Activated naive CD8-positive, alpha-beta T cell treated with anti-CD3 and anti-CD28 coated beads for 36 hours (primary cell): ENCODE data around the gene PACSIN3. TPM values are rescaled to one million over a fixed set of nuclear protein-coding genes. Genes with fewer than 3 reads are reported as not detected.
"Not testable (repeated sequence)": the region's sequence is repeated elsewhere in the genome, so short reads cannot be mapped to it uniquely, and the experiment has no call there.

Experiments used
- DNase-seq: peaks from one replicate; pipeline ENCODE4 v3.0.0; 2021
- H3K27ac Mint-ChIP-seq: one replicate; pipeline ENCODE4 v1.8.0; 2022; ENCODE audit warnings: mild to moderate bottlenecking, moderate library complexity, mixed read lengths
- H3K27me3 Mint-ChIP-seq: one replicate; pipeline ENCODE4 v1.8.0; 2022; ENCODE audit warnings: mild to moderate bottlenecking, mixed read lengths
- H3K36me3 Mint-ChIP-seq: one replicate; pipeline ENCODE4 v1.8.0; 2021; ENCODE audit warnings: mild to moderate bottlenecking, mixed read lengths
- H3K4me1 Mint-ChIP-seq: one replicate; pipeline ENCODE4 v1.8.0; 2021; ENCODE audit warnings: mixed read lengths
- H3K4me3 Mint-ChIP-seq: one replicate; pipeline ENCODE4 v1.8.0; 2022; ENCODE audit warnings: mild to moderate bottlenecking, moderate library complexity, mixed read lengths
- H3K9me3 Mint-ChIP-seq: one replicate; pipeline ENCODE4 v1.8.0; 2022; ENCODE audit warnings: mixed read lengths
- total RNA-seq, 2 experiments: library from RNA; stranded (reverse); gene quantifications; one replicate each; pipeline ENCODE4 v1.2.3, GENCODE V29; 2021

Gene PACSIN3
- total RNA-seq, 2 experiments from 2014 or later = 6.8 to 7.0 TPM

DNA sequence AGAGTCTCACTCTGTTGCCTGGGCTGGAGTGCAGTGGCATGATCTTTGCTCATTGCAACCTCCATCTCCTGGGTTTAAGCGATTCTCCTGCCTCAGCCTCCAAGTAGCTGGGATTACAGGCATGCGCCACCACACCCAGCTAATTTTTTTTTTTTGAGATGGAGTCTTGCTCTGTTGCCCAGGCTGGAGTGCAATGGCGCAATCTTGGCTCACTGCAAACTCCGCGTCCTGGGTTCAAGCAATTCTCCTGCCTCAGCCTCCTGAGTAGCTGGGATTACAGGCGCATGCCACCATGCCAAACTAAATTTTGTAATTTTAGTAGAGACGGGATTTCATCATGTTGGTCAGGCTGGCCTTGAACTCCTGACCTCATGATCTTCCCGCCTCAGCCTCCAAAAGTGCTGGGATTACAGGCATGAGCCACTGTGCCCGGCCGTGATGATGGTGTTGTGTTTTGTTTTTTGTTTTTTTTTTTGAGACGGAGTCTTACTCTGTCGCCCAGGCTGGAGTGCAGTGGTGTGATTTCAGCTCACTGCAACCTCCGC is 21.8 kb upstream of the PACSIN3 start:
- H3K27me3 Mint-ChIP-seq, H3K4me3 Mint-ChIP-seq, H3K27ac Mint-ChIP-seq, DNase-seq, H3K4me1 Mint-ChIP-seq, H3K9me3 Mint-ChIP-seq, H3K36me3 Mint-ChIP-seq: not testable (repeated sequence)

DNA sequence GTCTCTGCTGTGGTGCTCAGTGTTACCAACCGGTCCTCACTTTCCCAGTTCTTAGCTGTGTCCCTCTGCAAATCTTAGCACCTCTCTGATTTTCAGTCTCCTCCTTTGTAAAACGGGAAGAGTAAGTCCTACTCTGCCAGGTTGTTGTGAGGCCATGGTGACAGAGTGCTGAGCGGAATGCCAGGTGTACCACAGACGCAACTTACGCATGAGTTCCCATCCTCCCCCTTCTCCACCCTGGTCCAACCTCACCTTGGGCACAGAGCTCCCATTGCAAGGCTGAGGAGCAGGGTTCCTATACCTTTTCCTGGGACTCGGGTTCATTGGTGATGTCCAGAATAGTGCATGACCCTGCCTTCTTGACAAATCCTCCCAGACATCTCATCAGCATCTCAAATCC is 21.2 kb upstream of the PACSIN3 start:
- Mint-ChIP-seq H3K4me3 (no peak overlapping the region), H3K27ac (no peak overlapping the region), H3K36me3 (no peaks in the 10 kb centered on the region), H3K4me1 (no peaks in the 10 kb centered on the region), H3K27me3 (no peaks in the 10 kb centered on the region), H3K9me3 (no peaks in the 10 kb centered on the region)
- DNase-seq = no peak

DNA sequence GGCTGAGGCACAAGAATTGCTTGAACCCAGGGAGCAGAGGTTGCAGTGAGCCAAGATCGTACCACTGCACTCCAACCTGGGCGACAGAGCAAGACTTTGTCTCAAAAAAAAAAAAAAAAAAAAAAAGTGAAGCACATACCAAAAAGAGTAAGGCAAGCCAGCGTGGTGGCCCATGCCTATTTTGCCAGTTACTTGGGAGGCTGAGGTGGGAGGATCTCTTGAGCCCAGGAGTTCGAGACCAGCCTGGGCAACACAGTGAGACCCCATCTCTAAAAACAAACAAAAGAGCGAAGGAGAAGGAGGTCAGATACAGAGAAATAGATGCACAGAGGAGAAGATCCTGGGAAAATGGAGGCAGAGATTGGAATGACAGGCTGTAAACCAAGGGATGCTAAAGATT is 20.3 kb upstream of the PACSIN3 start:
- not testable (repeated sequence) for H3K4me1 Mint-ChIP-seq, H3K9me3 Mint-ChIP-seq, H3K27me3 Mint-ChIP-seq, H3K36me3 Mint-ChIP-seq, H3K27ac Mint-ChIP-seq, DNase-seq, H3K4me3 Mint-ChIP-seq

DNA sequence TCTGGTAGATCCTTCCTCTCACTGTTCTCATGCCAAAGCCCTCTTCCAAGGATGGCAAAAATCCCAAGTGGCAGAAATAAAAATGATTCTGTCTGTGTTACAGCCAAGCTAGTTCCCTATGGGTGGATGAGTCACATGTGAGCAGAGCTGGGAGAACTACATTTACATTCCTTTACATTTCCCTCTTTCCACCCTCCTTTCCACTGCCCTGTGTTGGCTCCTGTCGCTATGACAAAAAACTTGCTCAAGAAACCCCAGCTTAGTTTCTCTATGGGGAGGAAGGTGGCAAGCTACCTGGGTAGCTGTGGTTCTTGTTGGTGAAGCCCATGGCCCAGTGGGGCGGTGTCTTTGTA is 18.4 kb upstream of the PACSIN3 start:
- no peak overlapping the region for H3K4me3 Mint-ChIP-seq
- H3K27ac Mint-ChIP-seq = no peak overlapping the region
- no peaks in the 10 kb centered on the region for H3K9me3 Mint-ChIP-seq
- no peaks in the 10 kb centered on the region for H3K36me3 Mint-ChIP-seq
- no peak for DNase-seq
- no peaks in the 10 kb centered on the region for H3K27me3 Mint-ChIP-seq
- no peaks in the 10 kb centered on the region for H3K4me1 Mint-ChIP-seq

DNA sequence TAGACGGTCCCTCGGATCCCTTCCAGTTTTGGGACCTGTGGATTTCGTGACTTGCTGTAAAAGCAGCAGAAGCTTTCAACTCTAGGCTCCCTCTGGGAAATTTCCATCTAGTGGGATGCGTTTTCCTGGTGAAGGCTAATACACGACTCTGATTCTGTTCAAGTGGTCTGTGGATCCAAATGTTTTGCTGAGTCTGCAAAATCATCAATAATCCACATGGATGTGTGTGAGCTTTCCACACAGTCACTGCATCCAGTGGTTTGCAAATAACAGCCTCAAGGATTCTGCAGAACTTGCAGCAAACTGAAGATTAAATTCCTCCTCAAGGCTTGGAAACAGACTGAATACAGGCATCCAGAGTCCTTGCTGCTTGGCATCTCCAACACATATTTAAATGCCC is 16.3 kb upstream of the PACSIN3 start:
- Mint-ChIP-seq H3K9me3 (no peaks in the 10 kb centered on the region), H3K27me3 (no peaks in the 10 kb centered on the region), H3K4me1 (no peaks in the 10 kb centered on the region), H3K4me3 (no peak overlapping the region), H3K27ac (no peak overlapping the region), H3K36me3 (no peaks in the 10 kb centered on the region)
- DNase-seq = no peak

DNA sequence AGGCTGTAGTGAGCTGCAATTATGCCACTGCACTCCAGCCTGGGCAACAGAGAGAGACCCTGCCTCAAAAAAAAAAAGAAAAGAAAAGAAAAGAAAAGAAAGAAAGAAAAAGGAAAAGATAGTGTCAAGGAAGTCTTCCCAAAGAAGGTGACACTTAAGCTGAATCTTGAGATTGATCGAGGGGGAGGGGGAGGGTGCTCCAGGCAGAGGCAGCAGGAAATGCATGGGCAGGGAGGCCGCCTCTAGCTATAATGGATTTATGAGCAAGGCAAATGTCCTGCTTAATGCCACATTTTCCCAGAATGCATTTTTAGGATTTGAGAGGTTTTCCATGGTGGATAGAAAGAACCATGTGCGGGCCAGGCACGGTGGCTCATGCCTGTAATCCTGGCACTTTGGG is 14.8 kb upstream of the PACSIN3 start:
- no peaks in the 10 kb centered on the region for H3K4me1 Mint-ChIP-seq
- H3K4me3 Mint-ChIP-seq = no peak overlapping the region
- H3K27me3 Mint-ChIP-seq = no peaks in the 10 kb centered on the region
- no peak for DNase-seq
- H3K27ac Mint-ChIP-seq = no peak overlapping the region
- no peaks in the 10 kb centered on the region for H3K9me3 Mint-ChIP-seq
- H3K36me3 Mint-ChIP-seq = no peaks in the 10 kb centered on the region

DNA sequence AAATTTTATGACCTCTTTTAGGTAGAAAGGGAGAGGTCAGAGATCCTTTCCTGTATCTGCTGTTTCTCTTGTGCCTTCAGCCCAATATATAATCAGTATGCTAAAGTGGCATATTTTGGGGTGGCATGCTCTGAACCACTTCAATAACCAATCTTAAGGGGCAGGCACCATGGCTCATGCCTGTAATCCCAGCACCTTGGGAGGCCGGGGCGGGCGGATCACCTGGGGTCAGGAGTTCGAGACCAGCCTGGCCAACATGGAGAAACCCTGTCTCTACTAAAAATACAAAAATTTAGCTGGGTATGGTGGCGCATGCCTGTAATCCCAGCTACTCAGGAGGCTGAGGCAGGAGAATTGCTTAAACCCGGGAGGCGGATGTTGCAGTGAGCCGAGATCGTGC is 11.9 kb upstream of the PACSIN3 start:
- H3K36me3 Mint-ChIP-seq, H3K9me3 Mint-ChIP-seq, H3K4me1 Mint-ChIP-seq, H3K27ac Mint-ChIP-seq, DNase-seq, H3K4me3 Mint-ChIP-seq, H3K27me3 Mint-ChIP-seq: not testable (repeated sequence)

DNA sequence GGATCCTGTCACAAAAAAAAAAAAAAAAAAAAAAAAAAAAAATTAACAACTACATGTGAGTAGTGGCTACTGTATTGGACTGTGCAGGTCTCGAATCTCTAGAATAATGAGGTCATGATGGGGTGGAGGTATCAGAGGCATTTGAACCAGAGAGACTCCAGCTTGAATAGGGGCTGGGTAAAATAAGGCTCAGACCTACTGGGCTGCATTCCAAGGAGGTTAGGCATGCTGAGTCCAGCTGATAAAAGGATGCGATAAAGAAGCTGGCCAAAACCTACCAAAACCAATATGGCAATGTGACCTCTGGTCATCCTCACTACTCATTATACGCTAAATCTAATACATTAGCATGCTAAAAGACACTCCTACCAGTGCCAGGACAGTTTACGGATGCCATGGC is 5.9 kb upstream of the PACSIN3 start:
- DNase-seq = no peak
- Mint-ChIP-seq H3K9me3 (no peaks in the 10 kb centered on the region), H3K27me3 (peaks cover 27% of the 10 kb centered on the region), H3K27ac (no peak overlapping the region), H3K4me3 (no peak overlapping the region), H3K36me3 (no peaks in the 10 kb centered on the region), H3K4me1 (peaks cover 5% of the 10 kb centered on the region)

DNA sequence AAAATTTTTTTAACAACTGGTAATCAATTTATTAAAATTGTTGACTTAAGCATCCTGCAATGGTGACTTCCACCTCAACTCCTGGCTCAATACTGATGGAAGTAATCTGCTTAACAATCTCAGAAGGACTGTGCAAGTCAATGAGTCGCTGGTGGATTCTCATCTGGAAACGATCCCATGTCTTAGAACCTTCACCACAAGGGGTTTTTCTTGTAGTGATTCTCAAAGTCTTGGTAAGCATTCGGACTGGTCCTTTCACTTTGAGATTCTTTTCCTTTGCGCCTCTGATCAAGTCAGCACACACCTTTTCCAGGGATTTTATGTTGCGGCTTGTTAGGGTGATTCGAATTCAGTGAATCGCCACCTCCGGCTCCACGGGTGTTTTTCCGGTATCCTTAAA is 4.9 kb upstream of the PACSIN3 start:
- DNase-seq, H3K4me1 Mint-ChIP-seq, H3K4me3 Mint-ChIP-seq, H3K27ac Mint-ChIP-seq, H3K9me3 Mint-ChIP-seq, H3K36me3 Mint-ChIP-seq: not testable (repeated sequence)
- peaks cover 33% of the 10 kb centered on the region for H3K27me3 Mint-ChIP-seq

DNA sequence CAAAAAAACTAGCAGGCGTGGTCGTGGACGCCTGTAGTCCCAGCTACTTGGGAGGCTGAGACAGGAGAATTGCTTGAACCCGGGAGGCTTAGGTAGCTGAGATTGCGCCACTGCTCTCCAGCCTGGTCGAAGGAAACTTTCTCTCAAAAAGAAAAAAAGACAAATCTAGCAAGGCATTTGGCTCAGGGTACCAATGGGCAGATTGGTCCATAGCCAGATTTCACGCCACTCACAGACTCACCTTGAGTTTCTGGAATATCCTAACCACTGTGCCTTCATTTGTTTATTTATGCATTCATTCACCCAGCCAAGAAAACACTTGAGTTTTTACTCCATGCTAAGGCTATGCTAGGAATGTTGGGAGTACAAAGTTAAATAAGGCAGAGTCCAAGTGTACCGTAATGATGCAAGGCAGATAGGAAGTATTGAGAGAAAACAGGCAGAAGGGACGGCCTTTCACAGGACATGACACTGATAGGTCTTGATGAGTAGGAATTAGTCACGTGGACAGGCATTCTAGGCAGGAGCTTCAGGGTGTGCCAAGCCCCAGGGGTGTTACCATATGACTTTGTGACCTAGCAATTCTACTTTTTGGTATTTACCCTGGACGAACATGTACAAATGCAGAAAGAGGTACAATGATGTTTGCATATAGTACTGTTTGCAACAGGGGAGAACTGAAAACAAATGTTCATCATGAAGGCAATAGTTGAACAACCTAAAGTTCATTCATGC is 3.0 kb upstream of the PACSIN3 start:
- Mint-ChIP-seq H3K27me3 (peaks cover 41% of the 10 kb centered on the region), H3K9me3 (no peaks in the 10 kb centered on the region), H3K36me3 (no peaks in the 10 kb centered on the region), H3K4me1 (peaks cover 10% of the 10 kb centered on the region), H3K27ac (no peak overlapping the region), H3K4me3 (no peak overlapping the region)
- no peak for DNase-seq

DNA sequence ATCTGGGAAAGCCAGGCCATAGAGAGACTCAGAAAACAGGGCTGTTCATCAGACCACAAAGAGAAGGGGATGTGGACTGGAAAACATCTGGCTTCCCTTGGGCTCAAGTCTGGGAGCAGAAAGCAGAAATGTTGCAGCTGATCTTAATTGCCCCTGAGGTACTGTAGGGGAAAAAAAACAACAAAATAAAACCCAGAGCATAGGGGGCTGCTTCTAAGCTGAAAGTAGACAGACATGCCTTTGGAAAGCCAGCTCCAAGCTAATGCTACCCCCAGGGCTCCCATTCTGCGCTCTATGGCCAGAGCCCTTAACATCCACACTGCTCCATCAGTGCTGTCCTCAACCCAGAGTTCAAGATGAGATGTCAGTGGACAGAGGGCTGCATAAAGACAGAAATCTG is 2.0 kb upstream of the PACSIN3 start:
- peaks cover 50% of the 10 kb centered on the region for H3K27me3 Mint-ChIP-seq
- H3K36me3 Mint-ChIP-seq = no peaks in the 10 kb centered on the region
- no peak for DNase-seq
- H3K4me1 Mint-ChIP-seq = peaks cover 10% of the 10 kb centered on the region
- no peak overlapping the region for H3K4me3 Mint-ChIP-seq
- H3K9me3 Mint-ChIP-seq = no peaks in the 10 kb centered on the region
- no peak overlapping the region for H3K27ac Mint-ChIP-seq

DNA sequence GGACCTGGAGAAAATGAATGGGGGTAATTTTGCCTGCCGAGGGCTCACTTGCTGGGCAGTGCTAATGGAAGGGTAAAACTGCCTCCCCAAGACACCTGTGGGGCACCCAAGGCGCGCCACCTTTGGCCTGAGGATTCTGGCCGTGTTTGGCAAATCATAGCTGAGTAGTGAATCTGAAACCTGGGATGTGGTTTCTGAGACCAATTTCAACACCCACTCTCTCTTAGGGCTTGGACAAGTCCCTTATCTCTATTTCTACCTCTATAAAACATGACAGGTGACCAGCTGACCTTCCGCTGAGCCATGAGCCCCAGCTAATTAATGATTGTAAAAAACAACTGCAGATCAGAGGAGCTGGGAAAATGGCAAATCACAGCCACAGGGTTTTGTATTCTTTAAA is 1.5 kb upstream of the PACSIN3 start:
- Mint-ChIP-seq H3K4me1 (peaks cover 10% of the 10 kb centered on the region), H3K36me3 (no peaks in the 10 kb centered on the region), H3K9me3 (no peaks in the 10 kb centered on the region), H3K4me3 (peak overlapping the region; percentile 73), H3K27ac (no peak overlapping the region), H3K27me3 (peaks cover 50% of the 10 kb centered on the region)
- no peak for DNase-seq

DNA sequence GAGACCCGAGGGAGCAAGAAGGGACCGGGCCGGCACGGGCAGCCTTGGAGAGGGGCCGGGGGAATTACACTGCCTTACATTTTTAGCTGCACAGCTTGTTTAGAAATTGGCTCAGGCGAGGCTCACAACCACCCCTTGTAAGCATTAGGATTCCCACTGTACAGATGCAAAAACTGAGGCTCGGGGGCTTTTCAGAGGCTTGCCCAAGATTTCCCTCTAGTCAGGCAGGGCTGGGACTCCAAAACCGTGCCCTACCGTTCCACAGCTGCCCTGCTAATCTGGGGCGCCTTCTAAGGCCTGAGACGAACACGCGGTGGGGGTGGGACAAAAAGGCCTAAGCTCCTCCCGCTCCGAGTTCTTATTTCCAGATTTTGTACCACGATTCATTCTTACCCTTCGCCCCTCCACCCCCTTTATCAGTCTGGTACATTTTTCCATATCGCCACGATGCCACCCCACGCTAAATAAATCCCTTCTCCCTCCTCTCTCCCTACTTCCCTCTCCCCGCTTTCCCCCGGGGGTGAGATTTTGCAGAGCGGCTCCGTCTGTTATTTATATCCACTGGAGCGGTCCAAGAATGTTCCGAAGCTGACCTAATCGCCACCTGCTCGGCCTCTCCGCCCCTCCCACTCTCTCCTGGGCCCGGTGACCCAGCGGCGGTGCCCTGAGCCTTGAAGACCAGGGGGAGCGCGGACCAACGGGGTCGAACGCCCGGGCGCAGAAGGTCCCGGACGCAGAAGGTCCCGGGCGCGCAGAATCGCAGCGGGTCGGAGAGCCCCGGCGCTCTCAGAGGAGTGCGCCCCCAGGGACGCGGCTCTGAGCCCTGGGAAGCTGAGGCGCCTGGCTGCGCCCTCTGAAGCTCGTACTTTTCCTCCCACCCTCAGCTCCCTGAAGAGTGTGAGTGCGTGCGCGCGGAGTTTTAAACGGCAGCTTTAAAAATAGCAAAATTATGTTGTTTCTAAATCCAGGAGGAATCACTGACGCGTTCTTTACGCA is 764 bp upstream of the PACSIN3 start:
- H3K27ac Mint-ChIP-seq = no peak overlapping the region
- peak; percentile 39 for DNase-seq
- H3K9me3 Mint-ChIP-seq = no peaks in the 10 kb centered on the region
- peaks cover 50% of the 10 kb centered on the region for H3K27me3 Mint-ChIP-seq
- H3K36me3 Mint-ChIP-seq = no peaks in the 10 kb centered on the region
- peaks cover 10% of the 10 kb centered on the region for H3K4me1 Mint-ChIP-seq
- H3K4me3 Mint-ChIP-seq = peak overlapping the region; percentile 73

DNA sequence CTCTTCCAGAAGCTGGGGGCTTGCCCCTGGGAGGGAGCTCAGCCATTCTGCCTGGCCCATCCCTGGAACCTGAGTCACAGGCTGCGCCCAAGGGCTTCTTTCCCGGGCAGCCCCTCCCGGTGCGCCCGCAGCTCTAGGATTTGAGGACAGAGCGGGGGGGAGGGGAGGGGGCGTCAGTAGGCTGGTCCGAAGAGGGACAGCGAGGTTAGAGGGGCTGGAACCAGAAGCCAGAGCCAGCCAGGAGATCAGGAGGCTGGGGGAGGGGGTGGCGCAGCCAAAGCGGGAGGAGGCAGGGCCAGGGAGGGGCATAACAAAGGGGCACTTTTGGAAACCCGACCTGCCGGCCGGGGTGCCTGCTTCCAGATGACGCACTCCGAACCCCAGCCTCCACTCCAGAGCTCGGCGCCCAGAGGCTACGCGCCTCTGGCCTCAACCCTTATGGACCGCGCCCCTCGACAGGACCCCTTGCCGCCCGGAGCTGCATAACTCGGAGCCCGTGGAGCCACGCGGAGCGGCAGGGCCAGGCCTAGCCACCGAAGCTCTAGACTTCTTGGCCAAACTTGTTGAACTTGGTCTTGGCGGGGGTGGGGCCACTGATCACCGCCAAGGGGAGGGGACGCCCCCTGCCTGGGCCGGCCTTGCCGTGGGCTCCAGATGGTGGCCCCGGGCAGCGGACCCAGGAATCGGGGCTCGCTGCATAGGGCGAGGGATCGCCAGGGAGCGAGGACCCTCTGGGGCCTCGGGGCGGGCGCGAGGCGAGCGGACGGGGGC is 744 bp downstream of the PACSIN3 start:
- Mint-ChIP-seq H3K27ac (no peak overlapping the region), H3K4me3 (peak overlapping the region; percentile 62), H3K27me3 (peaks cover 54% of the 10 kb centered on the region), H3K9me3 (no peaks in the 10 kb centered on the region), H3K4me1 (peaks cover 10% of the 10 kb centered on the region), H3K36me3 (no peaks in the 10 kb centered on the region)
- DNase-seq = no peak

DNA sequence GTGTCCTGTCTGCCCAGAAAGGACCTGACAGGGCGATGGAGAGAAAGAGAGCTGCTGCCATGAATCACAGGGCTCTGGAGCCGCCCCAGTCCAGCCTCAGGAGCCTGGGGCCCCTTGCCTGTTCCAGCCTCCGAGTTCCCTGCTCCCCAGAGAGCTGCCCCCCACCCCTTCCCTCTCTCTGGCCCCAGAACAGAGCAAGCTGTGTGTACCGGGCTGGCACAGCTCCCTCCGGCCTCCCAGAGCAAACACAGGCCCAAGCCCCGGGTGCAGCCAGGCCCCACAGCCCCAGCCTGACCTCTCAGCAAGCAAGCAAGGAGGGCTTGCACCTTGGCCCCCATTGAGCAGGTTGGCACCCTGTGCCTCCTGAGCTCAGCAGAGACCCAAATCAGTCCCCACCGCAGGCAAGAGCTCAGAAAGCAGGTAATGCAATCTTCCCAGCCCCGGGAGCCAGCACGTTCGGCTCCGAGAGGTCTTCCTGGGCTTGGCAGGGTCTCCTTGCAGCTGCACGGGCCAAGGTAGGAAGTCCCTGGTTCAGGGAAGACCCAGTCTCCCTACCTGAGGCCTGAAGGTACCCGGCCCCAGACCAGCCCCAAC is 1.4 kb downstream of the PACSIN3 start:
- H3K27me3 Mint-ChIP-seq = peaks cover 50% of the 10 kb centered on the region
- H3K36me3 Mint-ChIP-seq = no peaks in the 10 kb centered on the region
- DNase-seq = no peak
- no peak overlapping the region for H3K27ac Mint-ChIP-seq
- H3K4me3 Mint-ChIP-seq = no peak overlapping the region
- no peaks in the 10 kb centered on the region for H3K9me3 Mint-ChIP-seq
- H3K4me1 Mint-ChIP-seq = peaks cover 10% of the 10 kb centered on the region
